Keratinocyte (primary cell): ENCODE measurements around the gene SNAPC1. TPM values are rescaled to one million over a fixed set of nuclear protein-coding genes. Genes with fewer than 3 reads are reported as not detected.

ENCODE experiments used
- DNase-seq: peaks from one replicate; pipeline ENCODE4 v3.0.0-alpha.2; 2011; ENCODE audit warnings: low read depth, missing footprints, low spot score
- FAIRE-seq: peaks from 2 replicates; lab custom pipeline; 2011; peaks lifted over from hg19 to GRCh38; lab: Jason Lieb, UNC
- H2AFZ ChIP-seq: 2 replicates; pipeline ENCODE4 v1.6.0; 2012; ENCODE audit warnings: low read length, control low read depth, inconsistent platforms; ENCODE audit not compliant: control insufficient read depth
- H3K27ac ChIP-seq: 2 replicates; pipeline ENCODE4 v1.5.1; 2011; ENCODE audit warnings: low read length; ENCODE audit not compliant: control insufficient read depth, insufficient read depth
- H3K27me3 ChIP-seq: 3 replicates; pipeline ENCODE4 v1.6.0; 2011; ENCODE audit warnings: low read length; ENCODE audit not compliant: control insufficient read depth, insufficient read depth; ENCODE audit errors: extremely low read depth
- H3K36me3 ChIP-seq, 2 experiments: 2 replicates in 1 of 2; 3 replicates in 1 of 2; pipeline ENCODE4 v1.5.1; 2011; ENCODE audit warnings: low read length in 2 of 2, mild to moderate bottlenecking in 1 of 2; ENCODE audit not compliant: control insufficient read depth in 2 of 2, insufficient read depth in 2 of 2; ENCODE audit errors: extremely low read depth in 1 of 2
- H3K4me1 ChIP-seq: 3 replicates; pipeline ENCODE4 v1.5.1; 2011; ENCODE audit warnings: low read length; ENCODE audit not compliant: control insufficient read depth, insufficient read depth; ENCODE audit errors: extremely low read depth
- H3K4me2 ChIP-seq: 3 replicates; pipeline ENCODE4 v1.6.0; 2011; ENCODE audit warnings: low read depth, low read length; ENCODE audit not compliant: control insufficient read depth, insufficient read depth; ENCODE audit errors: extremely low read depth
- H3K4me3 ChIP-seq, 3 experiments: fragments of 200-600 bp in 1 of 3; sonication (generic) in 1 of 3; 2 replicates in 2 of 3; 3 replicates in 1 of 3; pipeline ENCODE4 v1.5.1; 2011 to 2016; ENCODE audit warnings: low read length in 3 of 3, mild to moderate bottlenecking in 3 of 3, control low read depth in 2 of 3, inconsistent platforms in 1 of 3, low read depth in 1 of 3, mixed read lengths in 1 of 3, mixed run types in 1 of 3, moderate library complexity in 1 of 3; ENCODE audit not compliant: control insufficient read depth in 2 of 3, insufficient read depth in 2 of 3; ENCODE audit errors: extremely low read depth in 1 of 3
- H3K79me2 ChIP-seq: 2 replicates; pipeline ENCODE4 v1.6.0; 2012; ENCODE audit warnings: low read length; ENCODE audit not compliant: control insufficient read depth, insufficient read depth
- H3K9ac ChIP-seq: 3 replicates; pipeline ENCODE4 v1.6.0; 2011; ENCODE audit warnings: low read length; ENCODE audit not compliant: control insufficient read depth, insufficient read depth; ENCODE audit errors: extremely low read depth
- H3K9me1 ChIP-seq: 3 replicates; pipeline ENCODE4 v1.6.0; 2011; ENCODE audit warnings: low read length; ENCODE audit not compliant: control insufficient read depth, insufficient read depth; ENCODE audit errors: extremely low read depth
- H3K9me3 ChIP-seq: 2 replicates; pipeline ENCODE4 v1.5.1; 2012; ENCODE audit warnings: low read depth, low read length; ENCODE audit not compliant: control insufficient read depth
- H4K20me1 ChIP-seq: 3 replicates; pipeline ENCODE4 v1.6.0; 2011; ENCODE audit warnings: low read length; ENCODE audit not compliant: control insufficient read depth, insufficient read depth; ENCODE audit errors: extremely low read depth
- CTCF ChIP-seq, 3 experiments: IDR thresholded peaks in 1 of 3; conservative IDR thresholded peaks in 1 of 3; optimal IDR thresholded peaks in 1 of 3; 2 replicates in 2 of 3; 3 replicates in 1 of 3; pipeline versions ENCODE3 to v1.5.1; 2011; ENCODE audit warnings: low read length in 3 of 3, mild to moderate bottlenecking in 3 of 3, moderate library complexity in 2 of 3, control low read depth in 1 of 3, inconsistent platforms in 1 of 3; ENCODE audit not compliant: insufficient read depth in 2 of 3; ENCODE audit errors: extremely low read depth in 1 of 3
- EZH2 ChIP-seq: IDR thresholded peaks from one replicate; pipeline ENCODE4 v1.6.1; 2012; ENCODE audit warnings: inconsistent platforms, mild to moderate bottlenecking, low read length, moderate library complexity
- dilution Hi-C: fragments of 300-500 bp; cut with MboI; formaldehyde crosslinking; loops from one replicate; pipeline ENCODE4 v1.7.0; 2020; ENCODE audit warnings: low sequenced_read_pairs; ENCODE audit not compliant: extremely low pct_ligation_motif_present
- polyA plus RNA-seq, 5 experiments: library from polyadenylated mRNA; depleted of rRNA in 3 of 5; stranded (reverse) in 3 of 5; stranded (forward) in 1 of 5; unstranded in 1 of 5; fragments of >200 nt; gene quantifications; 1 replicate in 1 of 5; 2 replicates in 3 of 5; 3 replicates in 1 of 5; pipeline versions ENCODE4 v1.2.1 to v1.2.3, GENCODE V29; 2011 to 2012; ENCODE audit warnings: missing spikeins in 2 of 5, low read depth in 1 of 5, low replicate concordance in 1 of 5

SNAPC1 gene
- polyA plus RNA-seq, 1 donor (not counting 4 experiments of a cell fraction or from before 2014, with no cell fraction given) = 17.7 TPM

GRCh38 chr14:61733972-61734371, 28.2 kb upstream of the SNAPC1 start:
- H3K27me3 ChIP-seq = no peaks in the 10 kb centered on the region
- H3K9ac ChIP-seq = no peak overlapping the region
- dilution Hi-C loops = no loop called here
- H3K9me1 ChIP-seq = no peaks in the 10 kb centered on the region
- H3K4me2 ChIP-seq = no peak overlapping the region
- H3K9me3 ChIP-seq = no peaks in the 10 kb centered on the region
- H3K36me3 ChIP-seq = peaks cover 20 to 29% of the 10 kb centered on the region in 2 experiments
- no peak for TF ChIP-seq EZH2
- TF ChIP-seq CTCF (optimal IDR thresholded peaks at IDR 0.05 in 1 of 3, IDR thresholded peaks at IDR 0.05 in 1 of 3, conservative IDR thresholded peaks at IDR 0.05 in 1 of 3; ENCODE audit: extremely low read depth in 1 of 3, insufficient read depth in 2 of 3, low read length in 3 of 3) = no peak
- H3K4me1 ChIP-seq = no peaks in the 10 kb centered on the region
- H4K20me1 ChIP-seq = no peaks in the 10 kb centered on the region
- H3K4me3 ChIP-seq = no peak overlapping the region
- no peak overlapping the region for H2AFZ ChIP-seq
- DNase-seq (no peak), FAIRE-seq (no peak)
- H3K27ac ChIP-seq = no peak overlapping the region
- H3K79me2 ChIP-seq = peaks cover 2% of the 10 kb centered on the region

GRCh38 chr14:61736751-61737150, 25.5 kb upstream of the SNAPC1 start:
- Histone ChIP-seq H3K9me3 (no peaks in the 10 kb centered on the region), H3K36me3 (peaks cover 22 to 32% of the 10 kb centered on the region in 2 experiments), H3K4me3 (no peak overlapping the region), H3K9me1 (no peaks in the 10 kb centered on the region), H3K27ac (no peak overlapping the region), H3K4me2 (no peak overlapping the region), H3K79me2 (peaks cover 6% of the 10 kb centered on the region), H3K4me1 (no peaks in the 10 kb centered on the region), H3K9ac (no peak overlapping the region), H4K20me1 (no peaks in the 10 kb centered on the region), H2AFZ (no peak overlapping the region), H3K27me3 (no peaks in the 10 kb centered on the region)
- no peak for DNase-seq
- TF ChIP-seq EZH2 (no peak), CTCF (optimal IDR thresholded peaks at IDR 0.05 in 1 of 3, IDR thresholded peaks at IDR 0.05 in 1 of 3, conservative IDR thresholded peaks at IDR 0.05 in 1 of 3; ENCODE audit: extremely low read depth in 1 of 3, insufficient read depth in 2 of 3, low read length in 3 of 3) (no peak)
- dilution Hi-C loops = no loop called here
- FAIRE-seq = no peak
